K562 (cell line): ENCODE data around the gene CD72. TPM values are rescaled to one million over a fixed set of nuclear protein-coding genes. Genes with fewer than 3 reads are reported as not detected.
"Not testable (repeated sequence)": the region's sequence is repeated elsewhere in the genome, so short reads cannot be mapped to it uniquely, and the experiment has no call there.

Source experiments
- ATAC-seq: fragments of 200-7000 bp; cut with Tn5 transposase; 3 replicates; pipeline ENCODE4 v1.9.1; 2020; ENCODE audit warnings: moderate library complexity
- BruUV-seq: library from RNA; stranded (reverse); fragments of 400-500 nt; replicated peaks from 2 replicates; lab custom pipeline; 2021; lab: Mats Ljungman, UMichigan
- CTCF ChIA-PET: fragments of 300-600 bp; formaldehyde crosslinking; extraction: SDS; loops from one replicate; lab custom pipeline; 2021; ENCODE audit warnings: low intra/inter-chr PET ratio; lab: Yijun Ruan, JAX
- POLR2A ChIA-PET: fragments of 300-600, 350-650 bp; sonication (Branson Sonifier 250); formaldehyde crosslinking; extraction: SDS; loops from one replicate; lab custom pipeline; 2021; ENCODE audit warnings: antibody characterized with exemption, inconsistent platforms; lab: Yijun Ruan, JAX
- DNase-seq, 4 experiments: peaks; one replicate each; pipeline versions ENCODE4 v3.0.0 to v3.0.0-alpha.2; 2011 to 2018; ENCODE audit warnings: low spot score in 3 of 4, mixed read lengths in 3 of 4; ENCODE audit errors: extremely low read depth in 1 of 4
- FAIRE-seq: peaks from 2 replicates; lab custom pipeline; 2011; peaks lifted over from hg19 to GRCh38; lab: Jason Lieb, UNC
- H2AFZ ChIP-seq: 2 replicates; pipeline ENCODE4 v1.6.0; 2011; ENCODE audit warnings: low read depth, low read length, control low read depth, inconsistent platforms
- H3K27ac ChIP-seq: fragments of 200-600 bp; 3 replicates; pipeline ENCODE4 v1.8.0; 2011; ENCODE audit warnings: low read depth, mild to moderate bottlenecking, control low read depth, inconsistent platforms, low read length, moderate library complexity, mixed read lengths; ENCODE audit errors: extremely low read depth
- H3K27me3 ChIP-seq, 2 experiments: fragments of 300-600 bp in 1 of 2; 2 replicates in 1 of 2; 3 replicates in 1 of 2; pipeline versions ENCODE4 v1.6.0 to v1.8.0; 2011; ENCODE audit warnings: inconsistent platforms in 2 of 2, low read length in 2 of 2, mild to moderate bottlenecking in 1 of 2, mixed read lengths in 1 of 2, moderate library complexity in 1 of 2; ENCODE audit not compliant: control insufficient read depth in 2 of 2, insufficient read depth in 2 of 2
- H3K36me3 ChIP-seq: fragments of 300-600 bp; 3 replicates; pipeline ENCODE4 v1.8.0; 2011; ENCODE audit warnings: mild to moderate bottlenecking, low read length, inconsistent platforms; ENCODE audit not compliant: control insufficient read depth, insufficient read depth
- H3K4me1 ChIP-seq, 2 experiments: fragments of 200-600 bp in 1 of 2; replicated peaks in 1 of 2; 2 replicates in 1 of 2; 3 replicates in 1 of 2; pipeline versions ENCODE4 v1.5.1 to v1.8.0; 2011; ENCODE audit warnings: inconsistent platforms in 2 of 2, low read length in 2 of 2, mild to moderate bottlenecking in 1 of 2, mixed read lengths in 1 of 2, moderate library complexity in 1 of 2; ENCODE audit not compliant: control insufficient read depth in 2 of 2, insufficient read depth in 2 of 2
- H3K4me2 ChIP-seq: 2 replicates; pipeline ENCODE4 v1.6.1; 2011; ENCODE audit warnings: low read length, control low read depth, inconsistent platforms, mixed read lengths; ENCODE audit not compliant: insufficient read depth
- H3K4me3 ChIP-seq: fragments of 200-600 bp; sonication (generic), shearing (Covaris generic); 2 replicates; pipeline ENCODE4 v1.5.1; 2016; ENCODE audit warnings: control low read depth, inconsistent platforms
- H3K79me2 ChIP-seq: fragments of 200-600 bp; 3 replicates; pipeline ENCODE4 v1.8.0; 2011; ENCODE audit warnings: low read length, inconsistent platforms; ENCODE audit not compliant: control insufficient read depth, insufficient read depth
- H3K9ac ChIP-seq, 2 experiments: 2 replicates each; pipeline versions ENCODE4 v1.6.0 to v1.6.1; 2011; ENCODE audit warnings: low read depth in 2 of 2, low read length in 2 of 2, control low read depth in 1 of 2, inconsistent platforms in 1 of 2, mild to moderate bottlenecking in 1 of 2, mixed read lengths in 1 of 2; ENCODE audit not compliant: insufficient read depth in 1 of 2
- H3K9me1 ChIP-seq: one replicate; pipeline ENCODE4 v1.6.0; 2011; ENCODE audit warnings: inconsistent platforms, mild to moderate bottlenecking, low read length, moderate library complexity; ENCODE audit not compliant: control insufficient read depth, insufficient read depth
- H3K9me3 ChIP-seq: replicated peaks from 2 replicates; pipeline ENCODE4 v1.5.1; 2011; ENCODE audit warnings: low read depth, low read length, inconsistent platforms; ENCODE audit not compliant: control insufficient read depth, insufficient read depth
- H4K20me1 ChIP-seq: replicated peaks from 2 replicates; pipeline ENCODE4 v1.6.1; 2011; ENCODE audit warnings: low read length, inconsistent platforms, mixed read lengths; ENCODE audit not compliant: control insufficient read depth, insufficient read depth
- MGA ChIP-seq: fragments of 450-650 bp; IDR thresholded peaks from 2 replicates; pipeline ENCODE4 v1.6.1; 2016; ENCODE audit warnings: mild to moderate bottlenecking, moderate library complexity
- WGBS: fragments of 100-300 bp; shearing (Covaris generic); methylation state at CpG from one replicate; pipeline ENCODE4 v1.1.6; 2016; ENCODE audit warnings: low coverage, mixed read lengths; ENCODE audit not compliant: insufficient coverage; ENCODE audit errors: missing lambda C conversion rate; 5-methylcytosine and 5-hydroxymethylcytosine counted together
- in situ Hi-C: fragments of 300-500 bp; cut with MboI; formaldehyde crosslinking; loops from 4 replicates; pipeline ENCODE4 v1.15.0; 2018; ENCODE audit warnings: inconsistent platforms, mixed read lengths
- intact Hi-C: fragments of 100-400 bp; cut with micrococcal nuclease; formaldehyde crosslinking; loops from 2 replicates; pipeline ENCODE4 v1.14.2; 2022
- polyA plus RNA-seq, 8 experiments: library from polyadenylated mRNA; depleted of rRNA in 4 of 8; stranded (reverse) in 5 of 8; unstranded in 3 of 8; fragments of >200 nt; fragmentation: Nextera tagmentation in 2 of 8; fragmentation: Illumina TruSeq in 1 of 8; extraction: Ambion mirVana in 2 of 8; extraction: Trizol in 1 of 8; gene quantifications; 2 replicates each; pipeline versions ENCODE4 v1.2.1 to v1.2.3, GENCODE V29; 2011 to 2014; ENCODE audit warnings: inconsistent platforms in 1 of 8, missing spikeins in 1 of 8
- total RNA-seq, 7 experiments: library from RNA; depleted of rRNA in 6 of 7; stranded (reverse); fragments of >200 nt in 6 of 7; fragmentation: Illumina TruSeq in 2 of 7; extraction: Trizol in 2 of 7; gene quantifications; 2 replicates each; pipeline versions ENCODE4 v1.2.1 to v1.2.3, GENCODE V29; 2011 to 2021; ENCODE audit warnings: low replicate concordance in 1 of 7

Gene CD72
- total and polyA plus RNA-seq, 9 of the 15 experiments (the other 6 are each of a cell fraction or from before 2014, with no cell fraction given) = 0.11 to 0.78 (median 0.27) TPM; not detected in 1

- no peak for TF ChIP-seq MGA
Observed at GRCh38 chr9:35593581-35593980, 24.6 kb downstream of the CD72 start (continued).

- FAIRE-seq, H3K4me3 ChIP-seq, H3K4me1 ChIP-seq, POLR2A ChIA-PET, H3K36me3 ChIP-seq, H3K79me2 ChIP-seq, DNase-seq, H3K9me3 ChIP-seq, H3K27ac ChIP-seq, H3K9me1 ChIP-seq, H3K27me3 ChIP-seq, CTCF ChIA-PET, BruUV-seq, H3K4me2 ChIP-seq, H3K9ac ChIP-seq, intact Hi-C loops, H2AFZ ChIP-seq, ATAC-seq, in situ Hi-C loops, H4K20me1 ChIP-seq: not testable (repeated sequence)
- WGBS = 13% methylated on average over 5 of the region's 5 CpGs
Observed at GRCh38 chr9:35588506-35588905, 29.7 kb downstream of the CD72 start.

- H3K9ac ChIP-seq, H3K4me1 ChIP-seq, H2AFZ ChIP-seq, H3K27me3 ChIP-seq, H3K27ac ChIP-seq, H4K20me1 ChIP-seq, H3K4me2 ChIP-seq, H3K4me3 ChIP-seq, ATAC-seq, intact Hi-C loops, BruUV-seq, H3K9me1 ChIP-seq, H3K36me3 ChIP-seq, FAIRE-seq, H3K9me3 ChIP-seq, H3K79me2 ChIP-seq, DNase-seq, in situ Hi-C loops: not testable (repeated sequence)
- 5% methylated on average over 3 of the region's 3 CpGs for WGBS
- CTCF ChIA-PET = interaction anchor here (0.7 kb wide), 1 partner anchor 489 kb away, joined by 3 read pairs; the partner anchor contains the start of gene PIGO
- POLR2A ChIA-PET = interaction anchor here (0.6 kb wide), 1 partner anchor 61 kb away, joined by 3 read pairs; no protein-coding TSS in a partner anchor
Observed at GRCh38 chr9:35584681-35585080, 33.5 kb downstream of the CD72 start.
